ENCODE results near the gene FBXO31. TPM values are rescaled to one million over a fixed set of nuclear protein-coding genes. Genes with fewer than 3 reads are reported as not detected.

Gene FBXO31
- total and polyA plus RNA-seq, 2 of the 13 experiments (the other 11 are each of a cell fraction or from before 2014, with no cell fraction given) = 92.4 to 101 TPM

- TF ChIP-seq DZIP1 (CRISPR knock-in tag; IDR thresholded peaks at IDR 0.05) (no peak), TERF1 (CRISPR knock-in tag; IDR thresholded peaks at IDR 0.05) (no peak), SP1 (IDR thresholded peaks at IDR 0.05) (no peak), SP1 (CRISPR knock-in tag; IDR thresholded peaks at IDR 0.05) (no peak), ZNF660 (CRISPR knock-in tag; IDR thresholded peaks at IDR 0.05; ENCODE audit: borderline replicate concordance, low read depth) (no peak), HNF4G (IDR thresholded peaks at IDR 0.05; ENCODE audit: borderline replicate concordance, low read depth, low read length) (no peak), HNF4G (CRISPR knock-in tag; IDR thresholded peaks at IDR 0.05; ENCODE audit: borderline replicate concordance, low read depth) (no peak), ZMAT3 (CRISPR knock-in tag; conservative IDR thresholded peaks at IDR 0.05) (no peak), AKAP8 (CRISPR knock-in tag; IDR thresholded peaks at IDR 0.05) (0 out of 2 replicates have a peak, but pooled peaks have one; percentile 44), SSRP1 (CRISPR knock-in tag; IDR thresholded peaks at IDR 0.05) (peak; percentile 34; the same call in 1 of the 2 replicates), ZFP91 (CRISPR knock-in tag; IDR thresholded peaks at IDR 0.05; ENCODE audit: borderline replicate concordance) (peak; percentile 38; the same call in 1 of the 2 replicates), SNAPC4 (CRISPR knock-in tag; IDR thresholded peaks at IDR 0.05) (no peak), AGO2 (optimal IDR thresholded peaks at IDR 0.05; ENCODE audit: low read depth, low read length) (peak; percentile 89)
These were observed 49.8 kb downstream of the FBXO31 start (continued) for GRCh38 chr16:87333581-87334331.

Measured in HepG2 (cell line).